K562 (cell line): ENCODE measurements around the gene FXR1. TPM values are rescaled to one million over a fixed set of nuclear protein-coding genes. Genes with fewer than 3 reads are reported as not detected.

Experiments
- ATAC-seq: fragments of 200-7000 bp; cut with Tn5 transposase; 3 replicates; pipeline ENCODE4 v1.9.1; 2020; ENCODE audit warnings: moderate library complexity
- BruUV-seq: library from RNA; stranded (reverse); fragments of 400-500 nt; replicated peaks from 2 replicates; lab custom pipeline; 2021; lab: Mats Ljungman, UMichigan
- CTCF ChIA-PET: fragments of 300-600 bp; formaldehyde crosslinking; extraction: SDS; loops from one replicate; lab custom pipeline; 2021; ENCODE audit warnings: low intra/inter-chr PET ratio; lab: Yijun Ruan, JAX
- POLR2A ChIA-PET: fragments of 300-600, 350-650 bp; sonication (Branson Sonifier 250); formaldehyde crosslinking; extraction: SDS; loops from one replicate; lab custom pipeline; 2021; ENCODE audit warnings: antibody characterized with exemption, inconsistent platforms; lab: Yijun Ruan, JAX
- DNase-seq, 4 experiments: peaks; one replicate each; pipeline versions ENCODE4 v3.0.0 to v3.0.0-alpha.2; 2011 to 2018; ENCODE audit warnings: low spot score in 3 of 4, mixed read lengths in 3 of 4; ENCODE audit errors: extremely low read depth in 1 of 4
- FAIRE-seq: peaks from 2 replicates; lab custom pipeline; 2011; peaks lifted over from hg19 to GRCh38; lab: Jason Lieb, UNC
- H2AFZ ChIP-seq: 2 replicates; pipeline ENCODE4 v1.6.0; 2011; ENCODE audit warnings: low read depth, low read length, control low read depth, inconsistent platforms
- H3K27ac ChIP-seq: fragments of 200-600 bp; 3 replicates; pipeline ENCODE4 v1.8.0; 2011; ENCODE audit warnings: low read depth, mild to moderate bottlenecking, control low read depth, inconsistent platforms, low read length, moderate library complexity, mixed read lengths; ENCODE audit errors: extremely low read depth
- H3K27me3 ChIP-seq, 2 experiments: fragments of 300-600 bp in 1 of 2; 2 replicates in 1 of 2; 3 replicates in 1 of 2; pipeline versions ENCODE4 v1.6.0 to v1.8.0; 2011; ENCODE audit warnings: inconsistent platforms in 2 of 2, low read length in 2 of 2, mild to moderate bottlenecking in 1 of 2, mixed read lengths in 1 of 2, moderate library complexity in 1 of 2; ENCODE audit not compliant: control insufficient read depth in 2 of 2, insufficient read depth in 2 of 2
- H3K36me3 ChIP-seq: fragments of 300-600 bp; 3 replicates; pipeline ENCODE4 v1.8.0; 2011; ENCODE audit warnings: mild to moderate bottlenecking, low read length, inconsistent platforms; ENCODE audit not compliant: control insufficient read depth, insufficient read depth
- H3K4me1 ChIP-seq, 2 experiments: fragments of 200-600 bp in 1 of 2; replicated peaks in 1 of 2; 2 replicates in 1 of 2; 3 replicates in 1 of 2; pipeline versions ENCODE4 v1.5.1 to v1.8.0; 2011; ENCODE audit warnings: inconsistent platforms in 2 of 2, low read length in 2 of 2, mild to moderate bottlenecking in 1 of 2, mixed read lengths in 1 of 2, moderate library complexity in 1 of 2; ENCODE audit not compliant: control insufficient read depth in 2 of 2, insufficient read depth in 2 of 2
- H3K4me2 ChIP-seq: 2 replicates; pipeline ENCODE4 v1.6.1; 2011; ENCODE audit warnings: low read length, control low read depth, inconsistent platforms, mixed read lengths; ENCODE audit not compliant: insufficient read depth
- H3K4me3 ChIP-seq: fragments of 200-600 bp; sonication (generic), shearing (Covaris generic); 2 replicates; pipeline ENCODE4 v1.5.1; 2016; ENCODE audit warnings: control low read depth, inconsistent platforms
- H3K79me2 ChIP-seq: fragments of 200-600 bp; 3 replicates; pipeline ENCODE4 v1.8.0; 2011; ENCODE audit warnings: low read length, inconsistent platforms; ENCODE audit not compliant: control insufficient read depth, insufficient read depth
- H3K9ac ChIP-seq, 2 experiments: 2 replicates each; pipeline versions ENCODE4 v1.6.0 to v1.6.1; 2011; ENCODE audit warnings: low read depth in 2 of 2, low read length in 2 of 2, control low read depth in 1 of 2, inconsistent platforms in 1 of 2, mild to moderate bottlenecking in 1 of 2, mixed read lengths in 1 of 2; ENCODE audit not compliant: insufficient read depth in 1 of 2
- H3K9me1 ChIP-seq: one replicate; pipeline ENCODE4 v1.6.0; 2011; ENCODE audit warnings: inconsistent platforms, mild to moderate bottlenecking, low read length, moderate library complexity; ENCODE audit not compliant: control insufficient read depth, insufficient read depth
- H3K9me3 ChIP-seq: replicated peaks from 2 replicates; pipeline ENCODE4 v1.5.1; 2011; ENCODE audit warnings: low read depth, low read length, inconsistent platforms; ENCODE audit not compliant: control insufficient read depth, insufficient read depth
- H4K20me1 ChIP-seq: replicated peaks from 2 replicates; pipeline ENCODE4 v1.6.1; 2011; ENCODE audit warnings: low read length, inconsistent platforms, mixed read lengths; ENCODE audit not compliant: control insufficient read depth, insufficient read depth
- PYGO2 ChIP-seq: fragments of 450-650 bp; IDR thresholded peaks from 2 replicates; pipeline ENCODE4 v1.6.1; 2016; ENCODE audit warnings: mild to moderate bottlenecking, missing genetic modification characterization, moderate library complexity, missing compliant biosample characterization
- SP2 ChIP-seq: IDR thresholded peaks from 2 replicates; pipeline ENCODE4 v1.6.1; 2011; ENCODE audit warnings: mild to moderate bottlenecking, low read depth, low read length, moderate library complexity; ENCODE audit not compliant: poor library complexity, severe bottlenecking; ENCODE audit errors: extremely low read depth
- TARDBP ChIP-seq: fragments of 450-650 bp; IDR thresholded peaks from 2 replicates; pipeline ENCODE4 v1.6.1; 2016
- TRIM25 ChIP-seq: fragments of 450-650 bp; IDR thresholded peaks from 2 replicates; pipeline ENCODE4 v1.7.0; 2016; ENCODE audit warnings: borderline replicate concordance
- WGBS: fragments of 100-300 bp; shearing (Covaris generic); methylation state at CpG from one replicate; pipeline ENCODE4 v1.1.6; 2016; ENCODE audit warnings: low coverage, mixed read lengths; ENCODE audit not compliant: insufficient coverage; ENCODE audit errors: missing lambda C conversion rate; 5-methylcytosine and 5-hydroxymethylcytosine counted together
- in situ Hi-C: fragments of 300-500 bp; cut with MboI; formaldehyde crosslinking; loops from 4 replicates; pipeline ENCODE4 v1.15.0; 2018; ENCODE audit warnings: inconsistent platforms, mixed read lengths
- intact Hi-C: fragments of 100-400 bp; cut with micrococcal nuclease; formaldehyde crosslinking; loops from 2 replicates; pipeline ENCODE4 v1.14.2; 2022
- polyA plus RNA-seq, 8 experiments: library from polyadenylated mRNA; depleted of rRNA in 4 of 8; stranded (reverse) in 5 of 8; unstranded in 3 of 8; fragments of >200 nt; fragmentation: Nextera tagmentation in 2 of 8; fragmentation: Illumina TruSeq in 1 of 8; extraction: Ambion mirVana in 2 of 8; extraction: Trizol in 1 of 8; gene quantifications; 2 replicates each; pipeline versions ENCODE4 v1.2.1 to v1.2.3, GENCODE V29; 2011 to 2014; ENCODE audit warnings: inconsistent platforms in 1 of 8, missing spikeins in 1 of 8
- total RNA-seq, 7 experiments: library from RNA; depleted of rRNA in 6 of 7; stranded (reverse); fragments of >200 nt in 6 of 7; fragmentation: Illumina TruSeq in 2 of 7; extraction: Trizol in 2 of 7; gene quantifications; 2 replicates each; pipeline versions ENCODE4 v1.2.1 to v1.2.3, GENCODE V29; 2011 to 2021; ENCODE audit warnings: low replicate concordance in 1 of 7

The FXR1 gene
- total and polyA plus RNA-seq, 9 of the 15 experiments (the other 6 are each of a cell fraction or from before 2014, with no cell fraction given), result 59.4 to 177 (median 136) TPM

- peaks cover 16% of the 10 kb centered on the region for H4K20me1 ChIP-seq
- 87% methylated on average over 5 of the region's 5 CpGs for WGBS
- CTCF ChIA-PET, result no interaction called here
Observed at GRCh38 chr3:180929376-180929775, 16.9 kb downstream of the FXR1 start.

More at GRCh38 chr3:180929376-180929775, 16.9 kb downstream of the FXR1 start:
- no peak for ATAC-seq
- FAIRE-seq, result no peak
- POLR2A ChIA-PET, result no interaction called here
- H3K9ac ChIP-seq, result no peak overlapping the region
- peaks cover 0 to 6% of the 10 kb centered on the region in 2 experiments; a peak in 4 of 5 replicates for H3K4me1 ChIP-seq
- H3K36me3 ChIP-seq, result peaks cover 40% of the 10 kb centered on the region
- no peak overlapping the region for H2AFZ ChIP-seq
- H3K27me3 ChIP-seq, result no peaks in the 10 kb centered on the region
- no peak for DNase-seq
- peaks cover 100% of the 10 kb centered on the region for H3K79me2 ChIP-seq
- intact Hi-C loops, result no loop called here
- no peak for TF ChIP-seq TARDBP
- TF ChIP-seq PYGO2 (tag), result no peak
- TF ChIP-seq TRIM25, result no peak
- TF ChIP-seq SP2, result no peak
- no peaks in the 10 kb centered on the region for H3K9me3 ChIP-seq
- no peak overlapping the region for H3K27ac ChIP-seq
- no peaks in the 10 kb centered on the region for H3K9me1 ChIP-seq
- no peak overlapping the region for H3K4me3 ChIP-seq
- BruUV-seq, result no TSS peak
- H3K4me2 ChIP-seq, result no peak overlapping the region
- in situ Hi-C loops, result no loop called here
